HG02970 (cell line): ENCODE results near the gene LMO1.

ENCODE experiments used
- ATAC-seq: cut with Tn5 transposase; IDR thresholded peaks from one replicate; pipeline ENCODE4 v1.9.1; 2021; ENCODE audit warnings: mild to moderate bottlenecking, moderate library complexity, moderate number of reproducible peaks; ENCODE audit not compliant: unreplicated experiment, low FRiP score

Gene LMO1

GRCh38 chr11:8250434-8250833 lies 13.2 kb downstream of the LMO1 start:
- ATAC-seq: no peak

- ATAC-seq: no peak
Observed at GRCh38 chr11:8249482-8249881, 14.2 kb downstream of the LMO1 start.

GRCh38 chr11:8248786-8249185 lies 14.9 kb downstream of the LMO1 start:
- no peak for ATAC-seq

GRCh38 chr11:8247312-8247711 lies 16.4 kb downstream of the LMO1 start:
- no peak for ATAC-seq

- ATAC-seq: no peak
Observed at GRCh38 chr11:8243458-8243857, 20.2 kb downstream of the LMO1 start.

GRCh38 chr11:8242499-8243280 lies 21.0 kb downstream of the LMO1 start:
- no peak for ATAC-seq

- ATAC-seq: no peak
Observed at GRCh38 chr11:8242118-8242475, 21.6 kb downstream of the LMO1 start.

GRCh38 chr11:8241373-8242117 lies 22.1 kb downstream of the LMO1 start:
- no peak for ATAC-seq

GRCh38 chr11:8239536-8240228 lies 24.0 kb downstream of the LMO1 start:
- ATAC-seq: no peak

GRCh38 chr11:8239040-8239439 lies 24.6 kb downstream of the LMO1 start:
- ATAC-seq: no peak

- ATAC-seq: no peak
Observed at GRCh38 chr11:8237453-8237852, 26.2 kb downstream of the LMO1 start.

- ATAC-seq: no peak
Observed at GRCh38 chr11:8235925-8236324, 27.8 kb downstream of the LMO1 start.

GRCh38 chr11:8234910-8235309 lies 28.8 kb downstream of the LMO1 start:
- ATAC-seq: no peak

- ATAC-seq: no peak
Observed at GRCh38 chr11:8234425-8234821, 29.3 kb downstream of the LMO1 start.

- ATAC-seq: no peak
Observed at GRCh38 chr11:8233691-8234424, 29.8 kb downstream of the LMO1 start.

- ATAC-seq: no peak
Observed at GRCh38 chr11:8232849-8233606, 30.6 kb downstream of the LMO1 start.

GRCh38 chr11:8232414-8232813 lies 31.3 kb downstream of the LMO1 start:
- ATAC-seq: no peak

GRCh38 chr11:8231979-8232378 lies 31.7 kb downstream of the LMO1 start:
- no peak for ATAC-seq

- no peak for ATAC-seq
Observed at GRCh38 chr11:8230921-8231847, 32.5 kb downstream of the LMO1 start.
